NCI-H1092 (cell line): ENCODE measurements around the gene C17orf58.

ENCODE experiments used
- DNase-seq: peaks from one replicate; lab custom pipeline; 2025; lab: John Stamatoyannopoulos, UW

The C17orf58 gene

DNA sequence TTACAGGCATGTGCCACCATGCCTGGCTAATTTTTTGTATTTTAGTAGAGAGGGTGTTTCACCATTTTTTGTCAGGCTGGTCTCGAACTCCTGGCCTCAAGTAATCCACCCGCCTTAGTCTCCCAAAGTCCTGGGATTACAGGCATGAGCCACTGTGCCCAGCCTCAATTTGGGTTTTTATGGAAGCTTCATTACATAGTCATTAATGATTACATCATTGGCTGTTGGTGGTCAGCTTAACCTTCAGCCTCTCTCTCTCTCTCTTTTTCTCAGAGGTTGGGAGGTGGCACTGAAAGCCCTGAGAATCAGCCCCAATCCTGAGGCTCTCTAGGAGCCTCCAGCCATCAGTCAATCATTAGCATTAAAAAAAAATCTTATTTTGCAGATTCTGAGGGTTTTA is 45.3 kb downstream of the C17orf58 start:
- no peak for DNase-seq

DNA sequence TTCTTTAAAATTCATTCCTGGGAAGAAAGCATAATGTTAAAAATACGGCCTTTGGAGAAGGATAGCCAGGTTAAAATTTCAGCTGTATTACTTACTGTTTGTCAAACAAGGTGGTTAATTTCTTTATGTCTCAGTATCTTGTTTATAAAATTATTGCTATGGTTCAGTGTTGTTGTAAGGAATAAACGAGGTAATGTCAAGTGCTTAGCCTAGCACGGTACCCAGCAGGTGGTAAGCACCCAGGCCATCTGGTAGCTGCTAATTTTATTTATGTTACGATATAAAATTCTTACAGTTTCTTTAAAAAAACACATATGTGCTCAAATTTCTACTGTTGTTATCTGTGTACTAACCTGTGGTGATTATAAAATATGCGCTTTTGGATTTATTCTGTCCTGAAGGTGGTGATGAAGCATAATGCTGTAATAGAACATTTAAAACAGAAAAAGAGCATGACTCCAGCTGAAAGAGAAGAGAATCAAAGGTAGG is 48.9 kb downstream of the C17orf58 start:
- DNase-seq = no peak

DNA sequence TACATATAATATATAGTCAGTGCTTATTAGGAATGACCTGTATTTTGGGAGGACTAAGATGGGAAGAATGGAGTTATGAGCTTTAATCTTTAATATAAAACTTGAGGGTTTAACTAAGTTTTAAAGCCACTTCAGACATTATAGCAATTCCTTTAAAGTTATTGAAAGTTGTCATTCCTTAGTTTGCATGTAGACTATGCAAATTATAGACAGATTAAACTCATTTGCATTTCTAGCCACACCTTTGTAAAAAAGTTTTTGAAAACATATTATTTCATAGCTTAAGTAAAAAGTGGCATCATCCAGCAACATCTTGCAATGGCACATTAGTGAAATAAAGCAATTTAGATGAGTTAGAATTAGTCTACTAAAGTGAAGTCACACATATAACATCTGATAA is 49.8 kb downstream of the C17orf58 start:
- no peak for DNase-seq

DNA sequence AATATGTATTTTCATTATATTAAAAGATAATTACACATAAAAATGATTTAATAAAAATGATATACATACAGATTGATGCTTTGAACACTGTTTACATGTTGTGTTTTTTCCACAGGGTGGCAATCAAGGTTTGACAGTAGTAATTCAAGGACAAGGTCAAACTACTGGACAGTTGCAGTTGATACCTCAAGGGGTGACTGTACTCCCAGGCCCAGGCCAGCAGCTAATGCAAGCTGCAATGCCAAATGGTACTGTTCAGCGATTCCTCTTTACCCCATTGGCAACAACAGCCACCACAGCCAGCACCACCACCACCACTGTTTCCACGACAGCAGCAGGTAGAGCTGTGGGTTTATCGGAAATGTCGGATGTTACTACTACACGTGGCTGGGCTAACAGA is 52.2 kb downstream of the C17orf58 start:
- no peak for DNase-seq

DNA sequence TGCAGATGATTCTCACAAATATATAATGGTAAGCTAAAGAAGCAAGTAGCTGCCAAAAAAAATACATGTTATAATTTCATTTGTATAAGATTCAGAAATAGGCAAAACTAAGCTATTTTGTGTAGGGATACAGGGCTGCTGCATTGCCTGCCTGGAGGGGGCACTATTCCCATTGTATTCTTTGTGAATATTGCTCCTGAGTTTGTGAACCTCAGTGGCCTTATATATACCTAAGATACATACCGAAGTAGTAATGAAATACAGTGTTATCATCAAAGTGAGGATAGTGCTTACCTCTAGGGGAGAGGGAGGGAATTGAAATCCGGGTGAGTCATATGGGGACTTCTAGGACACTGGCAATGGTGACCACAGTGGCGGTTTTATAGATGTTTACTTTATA is 53.5 kb downstream of the C17orf58 start:
- no peak for DNase-seq
